Measurements from ENCODE around the gene RGMB. TPM values are rescaled to one million over a fixed set of nuclear protein-coding genes. Genes with fewer than 3 reads are reported as not detected.
A peak's percentile ranks its signal among the peaks of the same experiment; 100 is the strongest.

Gene RGMB
- polyA plus RNA-seq, 1 donor from 2014 or later, result 5.2 TPM

DNA sequence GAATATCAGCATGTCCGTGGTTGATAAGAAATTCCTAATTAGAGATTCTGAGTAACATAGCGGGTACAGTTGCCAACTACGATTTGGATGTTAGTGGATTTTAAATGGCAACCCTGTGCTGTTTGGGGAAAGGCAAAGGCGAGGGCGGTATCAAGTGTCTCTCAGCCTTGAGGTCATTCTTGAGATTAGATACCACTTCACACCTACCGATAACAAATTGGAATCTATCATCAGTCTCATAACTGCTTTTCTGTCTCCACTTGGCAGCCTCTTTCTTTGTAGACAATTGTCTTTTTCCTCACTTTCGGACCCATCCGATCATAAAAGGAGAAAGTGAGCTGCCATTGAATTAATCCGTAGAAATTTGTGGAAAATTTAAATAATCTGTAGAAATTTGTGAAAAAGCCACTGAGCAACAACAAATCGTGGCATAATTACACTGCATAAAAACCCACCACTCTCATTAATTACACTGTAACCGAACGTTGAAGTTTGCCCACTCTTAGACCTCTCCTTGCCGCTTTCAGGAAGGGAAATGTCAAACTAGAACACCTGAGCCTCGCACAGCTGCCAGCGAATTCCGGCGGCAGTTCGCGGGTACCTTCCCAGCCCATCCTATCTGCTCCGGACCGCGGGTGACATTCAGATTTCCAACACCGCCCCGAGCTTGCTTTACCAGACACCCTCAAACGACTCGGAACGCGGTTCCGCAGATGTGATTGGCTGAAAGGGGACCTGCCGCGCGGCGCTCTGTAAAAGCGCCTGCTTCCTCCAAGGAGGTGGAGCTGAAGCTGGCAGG, 849 bp upstream of the RGMB start:
- no peaks in the 10 kb centered on the region for H3K9me3 Mint-ChIP-seq
- H3K27me3 Mint-ChIP-seq, result peaks cover 15% of the 10 kb centered on the region
- peaks cover 19 to 49% (median 42%) of the 10 kb centered on the region in 3 donors for H3K4me1 Mint-ChIP-seq
- H3K36me3 Mint-ChIP-seq, result no peaks in the 10 kb centered on the region
- peak overlapping the region; percentile 72 to 97 (median 95) for H3K27ac Mint-ChIP-seq
- H3K4me3 Mint-ChIP-seq, result peak overlapping the region; percentile 97 to 99 (median 98)

GRCh38 chr5:98773214-98773463, 324 bp upstream of the RGMB start:
- no peaks in the 10 kb centered on the region for H3K9me3 Mint-ChIP-seq
- H3K4me1 Mint-ChIP-seq, result peaks cover 21 to 48% (median 42%) of the 10 kb centered on the region in 3 donors
- peaks cover 11% of the 10 kb centered on the region for H3K27me3 Mint-ChIP-seq
- no peaks in the 10 kb centered on the region for H3K36me3 Mint-ChIP-seq
- peak overlapping the region; percentile 97 to 99 (median 98) for H3K4me3 Mint-ChIP-seq
- peak overlapping the region; percentile 72 to 97 (median 95) for H3K27ac Mint-ChIP-seq

DNA sequence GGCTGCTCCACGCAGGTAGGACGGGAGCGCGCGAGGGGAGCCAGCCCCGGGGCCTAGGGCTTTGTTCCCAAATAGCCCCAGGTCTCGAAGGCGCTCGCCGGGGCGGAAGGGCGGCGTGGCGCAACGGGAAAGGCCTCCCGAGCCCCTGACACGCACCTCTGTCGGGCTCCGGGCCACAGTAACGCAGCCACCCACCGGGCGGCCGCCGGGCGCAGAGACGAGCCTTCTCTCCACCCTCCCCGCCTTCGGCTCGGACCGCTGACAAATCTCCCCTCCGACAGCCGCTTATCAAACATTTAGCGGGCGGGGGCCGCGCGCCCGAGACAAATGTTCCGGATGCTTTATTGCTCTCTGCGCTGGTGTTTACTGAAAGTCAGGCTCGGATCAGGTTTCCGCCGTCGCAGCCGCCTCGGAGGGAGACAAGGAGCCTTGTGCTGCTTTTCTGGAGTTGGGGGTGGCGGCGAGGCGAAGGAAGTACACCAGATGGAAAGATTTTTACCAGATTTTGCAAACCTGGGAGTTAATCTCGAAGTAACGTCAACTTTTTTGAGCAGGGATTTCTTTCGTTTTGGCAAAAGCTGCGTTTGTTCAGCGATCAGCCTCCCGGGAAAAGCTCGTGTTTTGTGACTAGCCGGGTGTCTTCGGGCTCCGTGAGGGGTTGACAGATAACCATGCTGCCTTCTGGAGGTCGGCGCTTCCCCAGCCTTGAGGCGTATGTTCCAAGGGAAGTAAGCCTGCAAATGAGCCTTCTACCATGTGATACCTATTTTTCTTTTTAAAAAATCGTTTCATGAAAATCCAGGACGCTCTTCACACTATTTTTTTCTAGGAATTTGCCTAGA, 950 bp downstream of the RGMB start:
- H3K4me3 Mint-ChIP-seq, result peak overlapping the region; percentile 97 to 99 (median 98)
- peaks cover 7% of the 10 kb centered on the region for H3K27me3 Mint-ChIP-seq
- peak overlapping the region; percentile 92 to 98 (median 97) for H3K27ac Mint-ChIP-seq
- peaks cover 2% of the 10 kb centered on the region for H3K36me3 Mint-ChIP-seq
- no peaks in the 10 kb centered on the region for H3K9me3 Mint-ChIP-seq
- peaks cover 17 to 45% (median 35%) of the 10 kb centered on the region in 3 donors for H3K4me1 Mint-ChIP-seq

- Mint-ChIP-seq H3K4me3 (peak overlapping the region; percentile 97 to 99 (median 98)), H3K27ac (peak overlapping the region; percentile 73 to 98 (median 97)), H3K4me1 (peaks cover 17 to 46% (median 35%) of the 10 kb centered on the region in 3 donors), H3K27me3 (peaks cover 2% of the 10 kb centered on the region), H3K9me3 (no peaks in the 10 kb centered on the region), H3K36me3 (peaks cover 6% of the 10 kb centered on the region)
These were observed 2.0 kb downstream of the RGMB start for GRCh38 chr5:98775246-98776065.

- Mint-ChIP-seq H3K27me3 (peaks cover 2% of the 10 kb centered on the region), H3K9me3 (no peaks in the 10 kb centered on the region), H3K4me1 (peaks cover 17 to 45% (median 30%) of the 10 kb centered on the region in 3 donors), H3K36me3 (peaks cover 6% of the 10 kb centered on the region), H3K27ac (peak overlapping the region in 1 of 3 donors; percentile 97), H3K4me3 (peak overlapping the region in 3 of 4 donors; percentile 65 to 99 (median 97))
These were observed 2.7 kb downstream of the RGMB start for GRCh38 chr5:98776066-98776705.

DNA sequence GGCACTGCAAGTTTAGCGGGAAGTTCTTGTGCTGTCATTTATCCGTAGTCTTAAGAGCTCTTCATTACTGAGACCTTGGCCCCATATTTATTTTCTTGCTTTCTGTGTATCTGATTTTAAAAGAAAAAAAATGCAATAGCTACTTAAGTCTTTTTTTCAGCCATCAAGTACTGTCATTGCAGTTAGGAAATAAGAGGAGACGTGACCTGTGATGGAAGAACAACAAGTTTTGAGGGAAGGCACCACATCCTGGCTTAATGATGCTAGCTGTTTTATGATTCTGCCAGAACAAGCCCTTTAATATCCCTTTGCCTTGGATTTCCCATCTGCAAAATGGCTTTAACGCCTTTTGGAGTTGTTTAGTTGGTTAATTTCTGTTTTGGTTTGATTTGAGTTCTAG, 3.8 kb downstream of the RGMB start:
- Mint-ChIP-seq H3K4me3 (peak overlapping the region in 1 of 4 donors; percentile 48), H3K36me3 (peaks cover 6% of the 10 kb centered on the region), H3K4me1 (peaks cover 19 to 38% (median 20%) of the 10 kb centered on the region in 3 donors), H3K9me3 (no peaks in the 10 kb centered on the region), H3K27me3 (peaks cover 2% of the 10 kb centered on the region), H3K27ac (no peak overlapping the region)

DNA sequence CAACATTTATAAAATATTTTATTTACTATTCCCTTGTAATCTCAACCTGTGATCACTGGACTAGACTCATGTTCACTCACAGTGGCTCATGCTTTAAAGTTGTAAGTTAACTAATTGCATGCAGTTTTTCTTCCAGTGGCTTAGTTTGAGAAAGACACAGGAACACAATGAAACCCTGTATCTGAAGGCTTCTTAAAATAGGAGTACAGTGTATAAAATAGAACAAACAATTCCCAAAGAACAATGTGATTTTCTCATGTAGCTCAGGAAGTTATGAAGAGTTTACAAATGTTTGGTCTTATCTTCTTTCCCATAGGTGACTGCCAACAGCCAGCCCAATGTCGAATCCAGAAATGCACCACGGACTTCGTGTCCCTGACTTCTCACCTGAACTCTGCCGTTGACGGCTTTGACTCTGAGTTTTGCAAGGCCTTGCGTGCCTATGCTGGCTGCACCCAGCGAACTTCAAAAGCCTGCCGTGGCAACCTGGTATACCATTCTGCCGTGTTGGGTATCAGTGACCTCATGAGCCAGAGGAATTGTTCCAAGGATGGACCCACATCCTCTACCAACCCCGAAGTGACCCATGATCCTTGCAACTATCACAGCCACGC, 5.9 kb downstream of the RGMB start:
- H3K9me3 Mint-ChIP-seq, result no peaks in the 10 kb centered on the region
- peaks cover 2% of the 10 kb centered on the region for H3K27me3 Mint-ChIP-seq
- H3K27ac Mint-ChIP-seq, result no peak overlapping the region
- H3K4me1 Mint-ChIP-seq, result peaks cover 13 to 39% (median 23%) of the 10 kb centered on the region in 3 donors
- H3K4me3 Mint-ChIP-seq, result no peak overlapping the region
- peaks cover 6% of the 10 kb centered on the region for H3K36me3 Mint-ChIP-seq

DNA sequence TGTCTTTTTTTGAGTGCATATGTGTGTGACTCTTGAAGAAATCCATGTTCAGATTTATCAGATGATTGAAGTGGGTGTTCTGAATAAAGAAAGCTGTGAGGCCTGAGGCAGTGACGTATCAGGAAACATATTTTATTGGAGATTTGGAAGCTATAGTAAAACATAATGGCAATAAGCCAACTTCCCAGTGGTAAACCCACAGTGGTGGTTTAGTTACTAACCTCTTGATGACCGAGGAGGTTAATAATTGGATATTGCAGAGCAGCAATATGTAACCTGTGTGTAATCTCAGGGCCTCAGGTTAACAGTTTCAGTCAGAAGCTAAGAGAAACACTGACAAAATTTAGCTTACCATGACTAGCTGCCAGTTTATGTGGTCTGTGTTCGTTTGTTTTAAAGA, 6.9 kb downstream of the RGMB start:
- Mint-ChIP-seq H3K4me1 (peaks cover 15 to 39% (median 21%) of the 10 kb centered on the region in 3 donors), H3K4me3 (no peak overlapping the region), H3K9me3 (no peaks in the 10 kb centered on the region), H3K36me3 (peaks cover 6% of the 10 kb centered on the region), H3K27ac (no peak overlapping the region), H3K27me3 (no peaks in the 10 kb centered on the region)

- Mint-ChIP-seq H3K4me3 (no peak overlapping the region), H3K36me3 (peaks cover 6% of the 10 kb centered on the region), H3K4me1 (peaks cover 10 to 36% (median 25%) of the 10 kb centered on the region in 3 donors), H3K9me3 (no peaks in the 10 kb centered on the region), H3K27ac (no peak overlapping the region), H3K27me3 (no peaks in the 10 kb centered on the region)
These were observed 8.1 kb downstream of the RGMB start for GRCh38 chr5:98781520-98781919.

- no peak overlapping the region for H3K4me3 Mint-ChIP-seq
- H3K4me1 Mint-ChIP-seq, result peaks cover 8 to 38% (median 25%) of the 10 kb centered on the region in 3 donors
- H3K36me3 Mint-ChIP-seq, result peaks cover 8% of the 10 kb centered on the region
- no peaks in the 10 kb centered on the region for H3K9me3 Mint-ChIP-seq
- H3K27me3 Mint-ChIP-seq, result no peaks in the 10 kb centered on the region
- no peak overlapping the region for H3K27ac Mint-ChIP-seq
These were observed 8.5 kb downstream of the RGMB start for GRCh38 chr5:98781964-98782363.

- Mint-ChIP-seq H3K27me3 (no peaks in the 10 kb centered on the region), H3K36me3 (peaks cover 11% of the 10 kb centered on the region), H3K27ac (no peak overlapping the region), H3K9me3 (no peaks in the 10 kb centered on the region), H3K4me1 (peaks cover 6 to 34% (median 25%) of the 10 kb centered on the region in 3 donors), H3K4me3 (no peak overlapping the region)
These were observed 9.7 kb downstream of the RGMB start for GRCh38 chr5:98783051-98783649.

DNA sequence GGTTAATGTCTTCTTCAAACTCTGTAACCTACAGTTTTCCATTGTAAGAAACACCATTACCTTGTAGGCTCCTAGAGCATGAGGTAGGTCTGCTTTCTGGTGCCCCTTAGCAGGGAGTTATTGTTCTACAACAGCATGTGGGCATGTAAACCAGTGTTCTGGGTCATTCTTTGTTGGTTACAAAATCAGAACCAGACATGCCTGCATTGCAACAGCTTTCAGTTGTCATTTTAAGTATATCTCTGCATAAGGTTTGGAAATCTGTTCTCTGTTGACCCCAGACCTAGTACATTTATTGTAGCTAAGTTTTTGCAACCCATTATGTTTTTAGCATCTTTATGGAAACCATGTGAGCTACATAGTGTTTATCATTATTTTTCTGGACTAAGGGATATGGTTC, 10.9 kb downstream of the RGMB start:
- Mint-ChIP-seq H3K4me1 (peaks cover 6 to 34% (median 32%) of the 10 kb centered on the region in 3 donors), H3K4me3 (no peak overlapping the region), H3K9me3 (no peaks in the 10 kb centered on the region), H3K27me3 (no peaks in the 10 kb centered on the region), H3K36me3 (peaks cover 9% of the 10 kb centered on the region), H3K27ac (no peak overlapping the region)

DNA sequence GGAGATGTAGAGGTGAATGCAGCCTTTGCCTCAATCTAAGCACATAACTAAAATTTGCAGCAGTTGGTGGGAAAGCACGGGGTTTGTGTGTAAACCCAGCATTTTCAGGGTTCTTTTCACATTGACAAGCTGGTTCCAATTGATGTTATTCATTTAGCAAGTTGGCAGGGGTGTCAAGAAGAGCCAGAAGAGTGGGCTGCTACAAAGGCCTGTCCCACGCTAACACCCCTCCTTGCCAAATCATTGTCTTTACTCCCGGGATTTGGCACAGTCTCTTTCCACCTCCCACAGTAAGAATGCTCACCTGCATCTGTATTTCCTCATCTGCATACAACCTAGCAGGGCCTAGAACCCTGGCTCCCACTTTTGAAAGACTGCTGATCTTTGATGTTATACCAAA, 11.8 kb downstream of the RGMB start:
- Mint-ChIP-seq H3K36me3 (peaks cover 6% of the 10 kb centered on the region), H3K4me1 (peaks cover 8 to 39% (median 31%) of the 10 kb centered on the region in 3 donors), H3K27me3 (no peaks in the 10 kb centered on the region), H3K27ac (no peak overlapping the region), H3K4me3 (no peak overlapping the region), H3K9me3 (no peaks in the 10 kb centered on the region)
